ENCODE measurements around the gene NRARP. TPM values are rescaled to one million over a fixed set of nuclear protein-coding genes. Genes with fewer than 3 reads are reported as not detected.

The NRARP gene
- total RNA-seq, 1 experiment from 2014 or later, result 23.8 TPM

DNA sequence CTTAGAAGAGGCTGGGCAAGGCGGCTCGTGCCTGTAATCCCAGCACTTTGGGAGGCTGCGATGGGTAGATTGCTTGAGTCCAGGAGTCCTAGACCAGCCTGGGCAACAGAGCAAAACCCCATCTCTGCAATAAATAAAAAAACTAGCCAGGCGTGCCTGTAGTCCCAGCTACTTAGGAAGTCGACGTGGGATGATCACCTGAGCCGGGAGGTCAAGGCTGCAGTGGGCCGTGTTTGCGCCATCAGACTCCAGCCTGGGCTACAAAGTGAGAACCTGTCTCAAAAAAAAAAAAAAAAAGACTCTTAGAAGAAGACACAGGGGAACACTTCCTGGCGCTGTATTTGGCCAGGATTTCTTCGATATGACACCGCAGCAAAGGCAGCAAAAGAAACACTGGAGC lies 23.7 kb upstream of the NRARP start:
- Histone ChIP-seq H3K18ac (ENCODE audit: insufficient read length, low read depth, low read length) (no peak overlapping the region), H3K9me3 (ENCODE audit: control insufficient read depth, low read depth, low read length) (no peaks in the 10 kb centered on the region), H4K91ac (ENCODE audit: insufficient read length, low read depth, low read length) (no peak overlapping the region), H2BK20ac (ENCODE audit: low read depth, low read length, poor library complexity, severe bottlenecking) (no peak overlapping the region), H2BK12ac (ENCODE audit: insufficient read length, low read depth, low read length) (no peak overlapping the region), H3K23me2 (ENCODE audit: insufficient read length, low read depth, low read length, poor library complexity, severe bottlenecking) (no peaks in the 10 kb centered on the region), H3T11ph (ENCODE audit: low read length) (no peak overlapping the region), H2AK5ac (ENCODE audit: insufficient read length, low read length) (no peak overlapping the region), H3K27me3 (ENCODE audit: insufficient read depth, low read length) (no peaks in the 10 kb centered on the region), H3K79me2 (ENCODE audit: insufficient read depth, low read length) (no peaks in the 10 kb centered on the region), H3K56ac (ENCODE audit: insufficient read length, low read depth, low read length) (no peak overlapping the region), H3K27ac (ENCODE audit: insufficient read length, low read depth, low read length) (no peak overlapping the region), H2AFZ (ENCODE audit: low read length) (no peak overlapping the region), H2BK5ac (ENCODE audit: insufficient read length, low read length) (no peak overlapping the region), H3K23ac (ENCODE audit: insufficient read length, low read depth, low read length) (no peak overlapping the region), H3K79me1 (ENCODE audit: insufficient read depth, low read depth, low read length, poor library complexity, severe bottlenecking) (no peaks in the 10 kb centered on the region), H3K4me1 (ENCODE audit: insufficient read depth, low read length) (no peaks in the 10 kb centered on the region), H3K9ac (ENCODE audit: extremely low read depth, insufficient read length, low read length) (no peak overlapping the region), H2BK120ac (ENCODE audit: low read depth, low read length, poor library complexity, severe bottlenecking) (no peak overlapping the region), H4K8ac (replicated peaks; ENCODE audit: insufficient read length, low read depth, low read length) (no peak overlapping the region), H3K4ac (ENCODE audit: low read depth, low read length) (no peak overlapping the region), H4K5ac (ENCODE audit: insufficient read length, low read depth, low read length) (no peak overlapping the region), H2BK15ac (ENCODE audit: low read depth, low read length) (no peak overlapping the region), H3K14ac (ENCODE audit: insufficient read depth, low read length) (no peak overlapping the region), H4K20me1 (ENCODE audit: control insufficient read depth, insufficient read depth, insufficient read length) (no peaks in the 10 kb centered on the region), H3K4me2 (ENCODE audit: insufficient read depth, insufficient read length, low read length) (no peak overlapping the region)
- H3K27ac Mint-ChIP-seq, result no peak overlapping the region
- no peak overlapping the region for H3K4me3 Mint-ChIP-seq
- H3K9me3 Mint-ChIP-seq, result peaks cover 6 to 26% of the 10 kb centered on the region in 2 experiments
- no peaks in the 10 kb centered on the region for H3K4me1 Mint-ChIP-seq
- DNase-seq, result no peak
- WGBS (ENCODE audit: extremely low coverage, insufficient read length, low lambda C conversion rate), result no CpG with 5 or more reads among the region's 12 CpGs
- peaks cover 1 to 4% (median 2%) of the 10 kb centered on the region in 3 experiments; a peak in 3 of 7 replicates for H3K36me3 Mint-ChIP-seq (ENCODE audit: insufficient read depth in 1 of 3, low read depth in 3 of 3)
- peaks cover 12% of the 10 kb centered on the region for H3K27me3 Mint-ChIP-seq (ENCODE audit: low read depth)
- TF ChIP-seq CTCF (conservative IDR thresholded peaks at IDR 0.05), result no peak
